ENCODE measurements around the gene GRIK4.

Gene GRIK4

GRCh38 chr11:120550007-120550406 lies 38.5 kb downstream of the GRIK4 start:
- no peak for DNase-seq

- DNase-seq: no peak
Observed at GRCh38 chr11:120551191-120551590, 39.6 kb downstream of the GRIK4 start.

- no peak for DNase-seq
Observed at GRCh38 chr11:120554766-120555432, 43.4 kb downstream of the GRIK4 start.

GRCh38 chr11:120555433-120555773 lies 43.9 kb downstream of the GRIK4 start:
- no peak for DNase-seq

GRCh38 chr11:120556797-120557196 lies 45.2 kb downstream of the GRIK4 start:
- DNase-seq: no peak

GRCh38 chr11:120558744-120559431 lies 47.3 kb downstream of the GRIK4 start:
- no peak for DNase-seq

- no peak for DNase-seq
Observed at GRCh38 chr11:120561286-120561685, 49.7 kb downstream of the GRIK4 start.

GRCh38 chr11:120562806-120563425 lies 51.4 kb downstream of the GRIK4 start:
- DNase-seq: no peak

- DNase-seq: no peak
Observed at GRCh38 chr11:120563703-120564572, 52.4 kb downstream of the GRIK4 start.

- peak; percentile 6 for DNase-seq
Observed at GRCh38 chr11:120564573-120565311, 53.2 kb downstream of the GRIK4 start.

GRCh38 chr11:120565466-120566155 lies 54.1 kb downstream of the GRIK4 start:
- peak; percentile 2 for DNase-seq

GRCh38 chr11:120566176-120566575 lies 54.6 kb downstream of the GRIK4 start:
- DNase-seq: peak; percentile 41

GRCh38 chr11:120568572-120569307 lies 57.2 kb downstream of the GRIK4 start:
- DNase-seq: no peak

GRCh38 chr11:120569861-120570260 lies 58.3 kb downstream of the GRIK4 start:
- DNase-seq: no peak

GRCh38 chr11:120571476-120571875 lies 59.9 kb downstream of the GRIK4 start:
- no peak for DNase-seq

- no peak for DNase-seq
Observed at GRCh38 chr11:120573756-120574354, 62.3 kb downstream of the GRIK4 start.

- no peak for DNase-seq
Observed at GRCh38 chr11:120574876-120575275, 63.3 kb downstream of the GRIK4 start.

GRCh38 chr11:120575461-120575860 lies 63.9 kb downstream of the GRIK4 start:
- no peak for DNase-seq

GRCh38 chr11:120576606-120577005 lies 65.1 kb downstream of the GRIK4 start:
- no peak for DNase-seq

- DNase-seq: no peak
Observed at GRCh38 chr11:120577041-120577440, 65.5 kb downstream of the GRIK4 start.

Measured in HCEC 1CT (cell line).